ENCODE results near the gene RNF182. TPM values are rescaled to one million over a fixed set of nuclear protein-coding genes. Genes with fewer than 3 reads are reported as not detected.
"Not testable (repeated sequence)": the region's sequence is repeated elsewhere in the genome, so short reads cannot be mapped to it uniquely, and the experiment has no call there.

RNF182 gene
- polyA plus RNA-seq (2013, experiment 1 of 2): 3.4 TPM
- 3.9 TPM for polyA plus RNA-seq (2013, experiment 2 of 2)

- Histone ChIP-seq H3K27me3 (ENCODE audit: insufficient read depth, low read length, poor library complexity) (peaks cover 3% of the 10 kb centered on the region), H3K36me3 (ENCODE audit: control insufficient read depth, insufficient read depth, low read length) (no peaks in the 10 kb centered on the region), H3K4me1 (ENCODE audit: control insufficient read depth, low read depth, low read length) (no peaks in the 10 kb centered on the region), H2AK5ac (ENCODE audit: low read length) (no peak within 1 kb of the TSS), H3K79me2 (ENCODE audit: control insufficient read depth, insufficient read depth, low read length) (no peaks in the 10 kb centered on the region), H3K18ac (ENCODE audit: low read length) (no peak within 1 kb of the TSS), H2BK120ac (ENCODE audit: low read depth, low read length) (no peak within 1 kb of the TSS), H3K4me3 (ENCODE audit: low read length) (peak within 1 kb of the TSS; percentile 68), H3K79me1 (ENCODE audit: low read length) (no peaks in the 10 kb centered on the region), H3K56ac (ENCODE audit: low read length) (peak within 1 kb of the TSS; percentile 78), H2BK15ac (replicated peaks; ENCODE audit: low read depth) (no peak within 1 kb of the TSS), H3K4me2 (ENCODE audit: low read length) (peak within 1 kb of the TSS; percentile 79), H3K23ac (ENCODE audit: low read length) (no peak within 1 kb of the TSS), H3K9ac (ENCODE audit: low read length) (peak within 1 kb of the TSS; percentile 45), H3K4ac (ENCODE audit: low read depth, low read length) (no peak within 1 kb of the TSS), H3K27ac (ENCODE audit: low read depth, low read length) (no peak within 1 kb of the TSS), H2BK5ac (ENCODE audit: low read length) (no peak within 1 kb of the TSS), H4K8ac (ENCODE audit: low read depth, low read length) (no peak within 1 kb of the TSS), H4K5ac (ENCODE audit: low read length) (no peak within 1 kb of the TSS)
- no CpG with 5 or more reads among the region's 65 CpGs for WGBS (ENCODE audit: extremely low coverage, insufficient coverage, low lambda C conversion rate)
- DNase-seq: peak; percentile 11
Observed at GRCh38 chr6:13924949-13925881, at the start of gene RNF182. RNF182 (plus strand) TSS chr6:13924952; CDS start chr6:13977120, 52,168 bp downstream.

GRCh38 chr6:13877051-13877450 is 47.7 kb upstream of the RNF182 start:
- Histone ChIP-seq H3K4me1 (ENCODE audit: control insufficient read depth, low read depth, low read length) (no peaks in the 10 kb centered on the region), H3K4ac (ENCODE audit: low read depth, low read length) (no peak overlapping the region), H2BK5ac (ENCODE audit: low read length) (no peak overlapping the region), H3K4me3 (ENCODE audit: low read length) (no peak overlapping the region), H2BK120ac (ENCODE audit: low read depth, low read length) (no peak overlapping the region), H3K4me2 (ENCODE audit: low read length) (no peak overlapping the region), H3K9ac (ENCODE audit: low read length) (no peak overlapping the region), H3K23ac (ENCODE audit: low read length) (no peak overlapping the region), H4K5ac (ENCODE audit: low read length) (no peak overlapping the region), H3K27ac (ENCODE audit: low read depth, low read length) (no peak overlapping the region), H3K79me1 (ENCODE audit: low read length) (no peaks in the 10 kb centered on the region), H3K56ac (ENCODE audit: low read length) (no peak overlapping the region), H3K18ac (ENCODE audit: low read length) (no peak overlapping the region), H3K27me3 (ENCODE audit: insufficient read depth, low read length, poor library complexity) (no peaks in the 10 kb centered on the region), H3K79me2 (ENCODE audit: control insufficient read depth, insufficient read depth, low read length) (no peaks in the 10 kb centered on the region), H2BK15ac (replicated peaks; ENCODE audit: low read depth) (no peak overlapping the region), H3K36me3 (ENCODE audit: control insufficient read depth, insufficient read depth, low read length) (no peaks in the 10 kb centered on the region), H4K8ac (ENCODE audit: low read depth, low read length) (no peak overlapping the region), H2AK5ac (ENCODE audit: low read length) (no peak overlapping the region)
- no peak for DNase-seq

GRCh38 chr6:13880061-13880663 is 44.6 kb upstream of the RNF182 start:
- not testable (repeated sequence) for H3K27me3 ChIP-seq (ENCODE audit: insufficient read depth, low read length, poor library complexity); H3K56ac ChIP-seq (ENCODE audit: low read length); H3K4me1 ChIP-seq (ENCODE audit: control insufficient read depth, low read depth, low read length); H2BK15ac ChIP-seq (replicated peaks; ENCODE audit: low read depth); H3K27ac ChIP-seq (ENCODE audit: low read depth, low read length); H3K18ac ChIP-seq (ENCODE audit: low read length); H4K8ac ChIP-seq (ENCODE audit: low read depth, low read length); H3K23ac ChIP-seq (ENCODE audit: low read length); H4K5ac ChIP-seq (ENCODE audit: low read length); H3K4me3 ChIP-seq (ENCODE audit: low read length); H3K9ac ChIP-seq (ENCODE audit: low read length); H2BK5ac ChIP-seq (ENCODE audit: low read length); H3K4ac ChIP-seq (ENCODE audit: low read depth, low read length); H2AK5ac ChIP-seq (ENCODE audit: low read length); H3K4me2 ChIP-seq (ENCODE audit: low read length); H3K79me2 ChIP-seq (ENCODE audit: control insufficient read depth, insufficient read depth, low read length); H2BK120ac ChIP-seq (ENCODE audit: low read depth, low read length); H3K36me3 ChIP-seq (ENCODE audit: control insufficient read depth, insufficient read depth, low read length); H3K79me1 ChIP-seq (ENCODE audit: low read length)
- peak; percentile 71 for DNase-seq
- WGBS (ENCODE audit: extremely low coverage, insufficient coverage, low lambda C conversion rate): no CpG with 5 or more reads among the region's 12 CpGs

GRCh38 chr6:13881621-13882165 is 43.1 kb upstream of the RNF182 start:
- Histone ChIP-seq H3K4me2 (ENCODE audit: low read length) (no peak overlapping the region), H3K18ac (ENCODE audit: low read length) (no peak overlapping the region), H2BK120ac (ENCODE audit: low read depth, low read length) (no peak overlapping the region), H3K4me3 (ENCODE audit: low read length) (no peak overlapping the region), H3K27ac (ENCODE audit: low read depth, low read length) (peak overlapping the region; percentile 28), H3K79me1 (ENCODE audit: low read length) (no peaks in the 10 kb centered on the region), H3K79me2 (ENCODE audit: control insufficient read depth, insufficient read depth, low read length) (no peaks in the 10 kb centered on the region), H2BK15ac (replicated peaks; ENCODE audit: low read depth) (no peak overlapping the region), H4K8ac (ENCODE audit: low read depth, low read length) (no peak overlapping the region), H3K23ac (ENCODE audit: low read length) (no peak overlapping the region), H3K9ac (ENCODE audit: low read length) (no peak overlapping the region), H2BK5ac (ENCODE audit: low read length) (no peak overlapping the region), H3K36me3 (ENCODE audit: control insufficient read depth, insufficient read depth, low read length) (no peaks in the 10 kb centered on the region), H3K56ac (ENCODE audit: low read length) (no peak overlapping the region), H3K27me3 (ENCODE audit: insufficient read depth, low read length, poor library complexity) (no peaks in the 10 kb centered on the region), H2AK5ac (ENCODE audit: low read length) (no peak overlapping the region), H3K4me1 (ENCODE audit: control insufficient read depth, low read depth, low read length) (no peaks in the 10 kb centered on the region), H4K5ac (ENCODE audit: low read length) (no peak overlapping the region), H3K4ac (ENCODE audit: low read depth, low read length) (no peak overlapping the region)
- DNase-seq: no peak
- no CpG with 5 or more reads among the region's 9 CpGs for WGBS (ENCODE audit: extremely low coverage, insufficient coverage, low lambda C conversion rate)

- DNase-seq: no peak
Observed at GRCh38 chr6:13883966-13884365, 40.8 kb upstream of the RNF182 start.

More at GRCh38 chr6:13883966-13884365, 40.8 kb upstream of the RNF182 start:
- Histone ChIP-seq H3K23ac (ENCODE audit: low read length) (no peak overlapping the region), H4K8ac (ENCODE audit: low read depth, low read length) (no peak overlapping the region), H3K4me2 (ENCODE audit: low read length) (no peak overlapping the region), H3K4ac (ENCODE audit: low read depth, low read length) (no peak overlapping the region), H3K27me3 (ENCODE audit: insufficient read depth, low read length, poor library complexity) (no peaks in the 10 kb centered on the region), H3K79me2 (ENCODE audit: control insufficient read depth, insufficient read depth, low read length) (no peaks in the 10 kb centered on the region), H3K4me1 (ENCODE audit: control insufficient read depth, low read depth, low read length) (no peaks in the 10 kb centered on the region), H3K18ac (ENCODE audit: low read length) (no peak overlapping the region), H2BK15ac (replicated peaks; ENCODE audit: low read depth) (no peak overlapping the region), H2BK5ac (ENCODE audit: low read length) (no peak overlapping the region), H3K79me1 (ENCODE audit: low read length) (no peaks in the 10 kb centered on the region), H3K27ac (ENCODE audit: low read depth, low read length) (no peak overlapping the region), H2BK120ac (ENCODE audit: low read depth, low read length) (no peak overlapping the region), H3K9ac (ENCODE audit: low read length) (no peak overlapping the region), H3K4me3 (ENCODE audit: low read length) (no peak overlapping the region), H4K5ac (ENCODE audit: low read length) (no peak overlapping the region), H3K36me3 (ENCODE audit: control insufficient read depth, insufficient read depth, low read length) (no peaks in the 10 kb centered on the region), H3K56ac (ENCODE audit: low read length) (no peak overlapping the region), H2AK5ac (ENCODE audit: low read length) (no peak overlapping the region)

All from mesendoderm (in vitro differentiated cells).